Stimulated activated CD4-positive, alpha-beta T cell treated with anti-CD3 and anti-CD28 coated beads, Interleukin-1b, Interleukin-23, amount 100 ng/mL, for 48 hours (primary cell): Measurements from ENCODE around the gene EBF3.

Experiments
- DNase-seq: peaks from one replicate; pipeline ENCODE4 v3.0.0-alpha.2; 2020

Gene EBF3

DNA sequence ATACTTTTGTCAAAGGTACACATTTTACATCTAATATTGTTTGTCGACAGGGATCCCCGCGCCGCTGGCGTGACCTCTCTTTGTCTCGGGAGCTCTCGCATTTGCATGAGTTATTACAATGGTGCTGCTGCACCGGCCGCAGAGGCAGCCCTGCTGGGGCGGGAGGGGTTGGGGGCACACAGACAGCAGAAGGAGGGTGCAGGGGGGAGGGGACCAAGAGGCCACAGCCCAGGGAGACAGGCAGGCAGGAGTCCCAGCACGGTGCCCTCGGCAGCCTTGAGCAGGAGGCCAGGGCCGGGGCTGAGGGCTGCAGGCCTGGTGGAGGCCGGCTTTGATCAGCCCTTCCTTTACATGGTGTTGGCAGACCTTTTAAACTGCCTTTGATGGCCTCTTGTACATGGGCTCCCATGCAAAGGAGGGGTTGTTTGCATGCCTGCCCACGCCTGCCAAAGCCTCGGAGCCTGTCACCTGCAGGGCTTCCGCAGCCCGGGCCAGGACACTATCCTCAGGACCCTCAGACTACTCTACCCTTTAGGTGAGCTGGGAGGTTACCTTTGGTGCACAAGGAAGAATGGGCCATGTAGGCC, 95.5 kb downstream of the EBF3 start:
- no peak for DNase-seq

GRCh38 chr10:129867631-129868179, 96.4 kb downstream of the EBF3 start:
- no peak for DNase-seq

GRCh38 chr10:129866894-129867293, 97.2 kb downstream of the EBF3 start:
- DNase-seq: no peak

- no peak for DNase-seq
Measured at GRCh38 chr10:129865960-129866359, 98.1 kb downstream of the EBF3 start.

DNA sequence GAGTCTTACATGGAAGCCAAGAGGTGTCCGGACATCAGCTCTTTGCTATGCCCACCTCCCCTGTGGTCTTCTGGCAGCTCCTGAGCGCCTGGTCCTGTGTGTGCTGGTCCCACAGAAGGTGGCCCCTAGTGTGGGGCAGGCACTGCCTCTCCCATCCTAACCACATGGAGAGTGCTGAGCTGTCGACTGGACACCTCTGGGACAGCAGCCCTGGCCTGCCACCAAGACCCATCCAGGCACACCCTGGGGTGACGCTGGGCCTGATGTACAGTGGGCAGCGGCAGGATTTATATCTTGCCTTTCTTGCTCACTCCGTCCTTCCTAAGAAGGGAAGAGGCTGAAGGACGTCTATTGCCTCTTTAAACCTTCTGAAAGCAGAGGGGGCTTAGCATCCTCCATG, 98.7 kb downstream of the EBF3 start:
- no peak for DNase-seq

DNA sequence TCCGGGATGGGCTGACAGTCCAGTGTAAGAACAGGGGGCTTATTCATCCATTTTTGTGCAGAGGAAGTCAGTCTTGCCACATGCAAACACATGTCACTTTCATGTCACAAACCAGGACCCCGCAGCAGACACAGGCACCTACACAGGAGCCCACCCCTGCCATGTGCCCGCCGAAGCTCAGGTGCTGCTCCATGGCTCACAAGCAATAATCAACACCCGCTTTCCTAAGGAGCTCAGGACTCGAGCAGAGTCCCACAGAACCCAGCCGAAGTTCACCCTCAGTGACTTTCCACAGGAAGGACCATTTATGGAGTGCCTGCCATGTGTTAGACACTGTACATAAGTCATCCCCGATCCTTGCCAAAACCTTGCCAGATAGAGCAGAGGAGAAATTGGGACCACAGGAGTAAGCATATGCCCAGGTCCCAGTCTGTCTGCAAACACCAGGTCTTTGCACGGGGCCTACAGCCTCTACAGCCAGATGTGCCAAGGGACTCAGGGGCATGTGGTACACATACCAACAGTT, 99.4 kb downstream of the EBF3 start:
- DNase-seq: no peak

GRCh38 chr10:129864082-129864481, 100.0 kb downstream of the EBF3 start:
- DNase-seq: no peak

DNA sequence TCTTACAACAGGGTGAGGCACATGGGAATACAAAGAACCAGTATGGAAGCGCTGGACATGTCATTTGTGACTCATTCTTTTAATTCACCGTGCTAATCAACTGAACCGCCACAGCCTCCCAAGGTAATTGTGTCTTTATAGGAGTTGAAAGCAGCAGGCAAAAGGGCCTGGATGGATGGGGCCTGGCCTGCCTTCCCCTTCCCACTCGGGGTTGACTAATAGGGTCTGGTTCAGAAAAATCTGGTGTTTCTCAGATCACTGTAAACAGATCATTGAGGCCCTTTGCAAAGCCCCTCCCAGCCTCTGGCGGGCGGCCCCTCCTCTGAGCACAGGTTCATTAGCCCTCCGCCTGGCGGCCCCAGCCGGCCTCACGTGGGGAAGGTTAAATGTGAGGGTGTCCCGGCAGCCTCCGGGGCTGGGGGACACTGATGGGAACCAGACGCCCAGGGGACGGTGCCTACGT, 100.8 kb downstream of the EBF3 start:
- no peak for DNase-seq

GRCh38 chr10:129861776-129862531, 102.1 kb downstream of the EBF3 start:
- DNase-seq: no peak

GRCh38 chr10:129860396-129860795, 103.7 kb downstream of the EBF3 start:
- no peak for DNase-seq

DNA sequence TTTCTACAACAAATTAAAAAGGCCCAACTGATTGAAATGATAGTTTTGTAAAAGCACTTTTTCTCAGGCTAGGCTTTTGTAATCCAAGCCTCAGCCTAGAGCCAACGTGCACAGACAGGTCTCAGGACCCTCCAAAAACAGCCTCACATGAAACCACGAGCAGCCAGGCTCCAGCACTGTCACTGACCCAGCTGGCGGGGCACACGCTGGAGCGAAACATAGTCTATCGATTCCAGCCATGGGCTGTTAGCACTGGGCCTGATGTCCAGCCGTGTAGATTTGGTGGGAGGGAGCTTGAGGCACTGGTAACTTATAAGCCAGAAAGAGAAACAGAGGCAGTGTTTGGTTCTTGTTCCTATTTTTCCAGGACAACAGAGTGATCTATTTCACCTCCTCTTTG, 104.5 kb downstream of the EBF3 start:
- DNase-seq: no peak

- no peak for DNase-seq
Measured at GRCh38 chr10:129857242-129857960, 106.7 kb downstream of the EBF3 start.

- DNase-seq: no peak
Measured at GRCh38 chr10:129855836-129856563, 108.1 kb downstream of the EBF3 start.

- no peak for DNase-seq
Measured at GRCh38 chr10:129854796-129855705, 109.0 kb downstream of the EBF3 start.

GRCh38 chr10:129854158-129854557, 109.9 kb downstream of the EBF3 start:
- DNase-seq: no peak

DNA sequence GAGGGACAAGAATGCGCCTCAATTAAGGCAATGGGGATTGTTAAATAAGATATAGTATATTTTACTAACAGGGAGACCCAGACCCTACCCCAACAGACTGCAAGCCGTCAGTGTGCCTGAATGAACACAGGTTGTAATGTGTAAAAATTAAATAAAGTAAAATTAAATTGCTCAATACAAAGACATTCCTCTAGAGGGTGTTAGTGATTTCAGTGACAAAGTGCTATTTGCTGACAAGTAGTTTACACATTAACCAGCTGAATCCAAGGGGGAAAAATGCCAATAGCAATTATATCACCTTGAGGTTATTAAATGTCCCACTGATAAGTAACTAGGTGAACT, 110.5 kb downstream of the EBF3 start:
- no peak for DNase-seq

GRCh38 chr10:129852829-129853561, 111.1 kb downstream of the EBF3 start:
- DNase-seq: no peak

DNA sequence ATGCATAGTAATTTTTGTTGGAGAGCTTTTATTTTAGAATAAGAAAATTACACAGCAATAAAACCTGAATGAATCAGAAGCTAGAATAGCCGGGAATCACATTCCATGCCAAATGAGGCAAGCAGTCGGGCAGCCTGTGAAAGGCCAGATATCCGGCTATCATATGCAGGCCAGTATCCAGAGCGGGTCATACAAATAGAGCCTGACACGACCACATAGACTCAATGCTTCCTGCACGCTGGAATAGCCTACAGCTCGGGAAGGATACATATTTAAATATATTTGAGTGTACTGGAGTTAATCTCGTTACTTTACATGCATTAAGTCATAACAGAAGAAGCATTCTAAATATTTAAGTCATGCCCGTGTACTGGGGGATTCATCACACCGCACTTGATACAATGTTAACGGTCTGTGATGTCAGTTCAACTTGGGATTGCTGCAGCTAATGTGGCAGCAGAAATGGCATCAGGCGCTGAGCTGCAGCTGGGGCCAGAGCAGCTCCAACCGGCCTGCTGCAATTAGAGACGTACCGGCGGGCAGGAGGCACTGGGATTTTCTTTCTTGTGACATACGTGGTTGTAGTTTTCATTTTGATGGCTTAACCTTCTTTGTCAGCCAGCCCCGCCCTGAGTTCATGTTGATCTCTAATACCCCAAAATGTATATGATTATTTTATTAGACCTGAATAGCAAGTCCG, 112.0 kb downstream of the EBF3 start:
- DNase-seq: no peak

GRCh38 chr10:129850790-129851189, 113.3 kb downstream of the EBF3 start:
- no peak for DNase-seq

GRCh38 chr10:129850316-129850715, 113.8 kb downstream of the EBF3 start:
- DNase-seq: no peak
